Airway epithelial cell (primary cell): ENCODE data around the gene ABI3. TPM values are rescaled to one million over a fixed set of nuclear protein-coding genes. Genes with fewer than 3 reads are reported as not detected.

Source experiments
- total RNA-seq: library from RNA; depleted of rRNA; stranded (reverse); fragments of >200 nt; gene quantifications from 2 replicates; pipeline ENCODE4 v1.2.3, GENCODE V29; 2015

ABI3 gene, protein sequence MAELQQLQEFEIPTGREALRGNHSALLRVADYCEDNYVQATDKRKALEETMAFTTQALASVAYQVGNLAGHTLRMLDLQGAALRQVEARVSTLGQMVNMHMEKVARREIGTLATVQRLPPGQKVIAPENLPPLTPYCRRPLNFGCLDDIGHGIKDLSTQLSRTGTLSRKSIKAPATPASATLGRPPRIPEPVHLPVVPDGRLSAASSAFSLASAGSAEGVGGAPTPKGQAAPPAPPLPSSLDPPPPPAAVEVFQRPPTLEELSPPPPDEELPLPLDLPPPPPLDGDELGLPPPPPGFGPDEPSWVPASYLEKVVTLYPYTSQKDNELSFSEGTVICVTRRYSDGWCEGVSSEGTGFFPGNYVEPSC
- not detected in 2 replicates for total RNA-seq

DNA sequence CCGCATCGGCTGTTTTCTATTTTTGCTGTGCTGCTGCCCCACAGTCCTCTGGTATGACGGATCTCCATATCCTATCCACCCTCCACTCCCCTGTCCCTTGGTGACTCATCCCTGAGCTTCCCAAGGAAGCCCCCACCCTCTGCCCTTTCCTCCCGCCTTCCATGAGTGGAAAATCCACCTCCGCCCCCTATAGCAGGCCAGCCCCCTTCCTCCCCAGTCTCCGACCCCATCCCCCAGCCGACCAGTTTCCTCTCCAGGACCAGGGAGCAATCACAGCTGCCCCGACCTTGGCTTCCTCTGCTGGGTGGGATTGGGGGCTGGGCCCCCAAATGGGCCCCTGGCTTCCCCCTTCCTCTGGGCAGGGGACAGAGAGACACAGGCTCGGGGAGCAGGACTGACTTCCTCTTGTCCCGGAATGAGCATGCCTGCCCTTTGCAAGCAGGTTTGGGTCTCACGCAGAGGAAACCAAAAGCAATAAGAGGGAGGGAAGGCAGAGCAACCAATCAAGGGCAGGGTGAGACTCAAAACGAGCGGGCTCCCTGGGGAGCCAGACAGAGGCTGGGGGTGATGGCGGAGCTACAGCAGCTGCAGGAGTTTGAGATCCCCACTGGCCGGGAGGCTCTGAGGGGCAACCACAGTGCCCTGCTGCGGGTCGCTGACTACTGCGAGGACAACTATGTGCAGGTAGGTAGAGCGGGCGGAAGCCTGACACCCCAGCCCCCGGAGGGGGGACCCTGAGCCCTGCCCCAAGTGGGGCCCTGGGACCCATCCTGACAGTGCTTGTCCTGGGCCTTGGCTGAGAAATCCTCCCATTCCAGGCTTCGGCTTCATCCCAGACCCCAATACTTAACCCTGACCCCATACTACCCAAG, at the start of gene ABI3, which contains the start of gene GNGT2:
ABI3 (plus strand) TSS at position 550 of the 872 bp plus-strand sequence; CDS start at position 568, 18 bp downstream.
GNGT2 (minus strand) TSS at position 417 of the 872 bp plus-strand sequence. CDS start 3,152 bp downstream, outside the sequence.

DNA sequence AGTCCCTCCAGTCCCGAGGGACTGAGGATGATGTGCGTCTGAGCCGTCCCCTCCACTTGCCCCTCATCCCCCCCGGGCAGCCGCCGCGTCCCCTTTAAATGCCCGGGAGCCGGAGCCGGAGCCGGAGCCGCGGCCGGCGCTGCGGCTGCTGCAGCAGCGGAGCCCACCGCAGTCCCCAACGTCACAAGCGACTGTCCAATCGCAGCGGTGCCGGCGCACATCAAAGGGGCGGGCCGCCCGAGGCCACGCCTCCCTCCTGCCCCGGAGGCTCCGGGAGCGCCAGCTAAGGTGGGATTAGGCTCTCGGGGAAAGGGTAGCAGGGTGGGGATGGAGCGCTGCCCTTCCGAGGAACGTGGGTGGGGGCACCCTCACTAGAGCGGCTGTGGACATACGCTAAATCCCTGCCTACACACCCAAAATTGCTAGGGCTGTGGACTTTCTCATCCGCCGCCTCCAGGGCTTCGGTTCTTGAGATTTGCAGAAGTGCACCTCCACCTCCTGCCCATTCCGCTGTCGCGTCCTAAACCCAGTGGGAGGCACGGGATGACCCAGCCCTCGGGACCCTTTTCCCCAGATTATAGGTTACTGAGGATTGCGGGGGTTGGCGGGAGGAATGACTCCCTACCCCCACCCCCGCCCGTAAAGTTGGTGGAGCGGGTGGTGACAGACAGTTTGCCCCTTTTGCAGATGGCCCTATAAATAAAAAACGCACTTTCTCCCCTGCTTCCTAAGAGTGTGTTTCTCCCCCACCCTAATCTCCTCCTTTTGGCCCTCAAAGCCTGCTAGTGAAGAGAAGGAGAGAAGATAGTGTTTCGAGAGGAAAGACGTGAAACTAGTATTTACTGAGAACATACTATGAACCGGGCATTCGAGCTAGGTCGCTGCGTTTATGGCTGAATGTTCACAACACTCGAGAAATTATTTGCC, 20.4 kb downstream of the ABI3 start, which contains the start of gene PHOSPHO1:
PHOSPHO1 (minus strand) TSS at position 152 of the 927 bp plus-strand sequence. CDS start 4,096 bp downstream, outside the sequence.

Other genes starting within 250 kb of the ABI3 start
- not detected in 2 replicates for gene GIP, start 242.1 kb upstream of the ABI3 start, total RNA-seq
- 3.4 and 4.4 TPM in 2 replicates for gene IGF2BP1, start 213.3 kb upstream of the ABI3 start, total RNA-seq
- gene B4GALNT2, start 77.9 kb upstream of the ABI3 start, total RNA-seq, result 0.35 and 0.98 TPM in 2 replicates
- gene GNGT2, start 133 bp upstream of the ABI3 start, total RNA-seq, result not detected in 2 replicates
- gene PHOSPHO1, start 20.1 kb downstream of the ABI3 start, total RNA-seq, result 0.14 TPM in 1 of 2 replicates, not detected in the other
- 8.0 and 9.7 TPM in 2 replicates for gene ZNF652, start 151.5 kb downstream of the ABI3 start, total RNA-seq
- 150 and 152 TPM in 2 replicates for gene PHB1, start 204.2 kb downstream of the ABI3 start, total RNA-seq